Measurements from ENCODE around the gene FAM187B.

- TF ChIP-seq CTCF (conservative IDR thresholded peaks at IDR 0.05), result no peak
- TF ChIP-seq ZFX (IDR thresholded peaks at IDR 0.05), result no peak
Measured at GRCh38 chr19:35206379-35206778, 22.2 kb downstream of the FAM187B start.
